NCI-H1048 (cell line): Measurements from ENCODE around the gene ELF3.
"Not testable (repeated sequence)": the region's sequence is repeated elsewhere in the genome, so short reads cannot be mapped to it uniquely, and the experiment has no call there.

ENCODE experiments used
- DNase-seq: peaks from one replicate; lab custom pipeline; 2025; lab: John Stamatoyannopoulos, UW

ELF3 gene

GRCh38 chr1:202034683-202035462 is 24.5 kb downstream of the ELF3 start:
- no peak for DNase-seq

GRCh38 chr1:202036595-202037387 is 26.4 kb downstream of the ELF3 start:
- no peak for DNase-seq

DNA sequence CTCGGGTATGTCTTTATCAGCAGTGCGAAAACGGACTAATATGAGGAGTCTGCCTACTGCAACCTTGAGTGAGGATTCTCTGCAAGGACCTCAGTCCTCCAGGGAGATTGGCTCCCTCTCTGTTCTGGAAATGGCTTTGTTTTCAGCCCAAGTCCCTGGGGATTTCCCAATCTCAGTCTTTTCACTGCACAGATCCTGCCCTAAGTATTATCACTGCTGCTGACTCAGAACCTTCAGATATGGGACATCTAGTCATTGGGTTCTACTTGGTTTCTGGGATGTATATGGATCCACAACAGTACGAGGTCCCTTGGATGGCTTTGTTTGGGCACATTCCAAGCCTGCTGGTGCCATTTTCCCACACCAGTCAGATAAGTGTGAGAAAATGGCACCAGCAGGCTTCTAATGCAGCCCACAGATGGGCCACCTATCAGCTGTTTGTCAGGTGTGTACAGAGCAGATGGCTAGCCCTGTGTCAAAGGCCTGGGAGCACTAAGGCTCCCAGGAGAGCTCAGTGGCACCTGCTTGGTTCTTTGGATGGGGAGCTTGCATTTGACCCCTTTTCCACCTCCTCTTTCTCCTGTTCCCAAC is 27.4 kb downstream of the ELF3 start:
- no peak for DNase-seq

DNA sequence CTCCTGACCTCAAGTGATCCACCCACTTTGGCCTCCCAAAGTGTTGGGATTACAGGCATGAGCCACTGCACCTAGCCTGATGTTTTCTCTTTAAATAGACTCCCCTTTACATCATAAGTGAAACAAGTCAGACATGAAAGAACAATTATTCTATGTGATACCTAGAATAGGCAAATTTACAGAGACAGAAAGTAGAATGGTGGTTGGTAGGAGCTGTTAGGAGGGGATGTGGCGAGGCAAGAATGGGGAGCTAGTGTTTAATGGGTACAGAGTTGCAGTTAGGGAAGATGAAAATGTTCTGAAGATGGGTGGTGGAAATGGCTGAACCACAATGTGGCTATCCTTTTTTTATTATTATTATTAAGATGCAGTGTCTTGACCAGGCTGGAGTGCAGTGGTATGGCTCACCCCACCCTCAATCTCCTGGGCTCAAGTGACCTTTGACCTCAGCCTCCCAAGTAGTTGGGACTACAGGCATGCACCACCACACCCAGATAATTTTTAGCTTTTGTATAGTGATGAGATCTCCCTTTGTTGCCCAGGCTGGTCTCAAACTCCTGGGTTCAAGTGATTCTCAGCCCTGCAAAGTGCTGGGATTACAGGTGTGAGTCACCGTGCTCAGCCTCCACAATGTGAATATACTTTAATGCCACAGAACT is 28.4 kb downstream of the ELF3 start:
- DNase-seq = no peak

DNA sequence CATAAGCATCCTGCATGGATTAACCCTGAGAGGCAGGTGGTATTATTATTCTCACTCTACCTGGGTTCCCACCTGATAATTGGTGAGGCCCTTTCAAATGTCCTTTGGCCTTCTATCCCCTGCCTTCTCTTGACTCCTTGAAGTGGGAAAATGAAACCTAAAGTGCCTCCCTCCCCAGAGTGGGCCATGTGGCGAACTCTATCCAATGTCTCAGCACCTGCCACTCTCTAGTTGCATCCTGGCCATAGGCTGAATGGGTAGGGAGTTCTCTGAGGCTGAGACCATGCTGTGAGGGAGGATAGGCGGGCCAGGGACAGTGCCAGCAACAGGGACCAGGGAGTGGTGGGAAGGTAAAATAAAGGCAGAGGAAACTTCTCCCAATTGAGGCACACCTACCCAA is 35.3 kb downstream of the ELF3 start:
- DNase-seq = no peak

- no peak for DNase-seq
Observed at GRCh38 chr1:202046227-202046626, 35.8 kb downstream of the ELF3 start.

DNA sequence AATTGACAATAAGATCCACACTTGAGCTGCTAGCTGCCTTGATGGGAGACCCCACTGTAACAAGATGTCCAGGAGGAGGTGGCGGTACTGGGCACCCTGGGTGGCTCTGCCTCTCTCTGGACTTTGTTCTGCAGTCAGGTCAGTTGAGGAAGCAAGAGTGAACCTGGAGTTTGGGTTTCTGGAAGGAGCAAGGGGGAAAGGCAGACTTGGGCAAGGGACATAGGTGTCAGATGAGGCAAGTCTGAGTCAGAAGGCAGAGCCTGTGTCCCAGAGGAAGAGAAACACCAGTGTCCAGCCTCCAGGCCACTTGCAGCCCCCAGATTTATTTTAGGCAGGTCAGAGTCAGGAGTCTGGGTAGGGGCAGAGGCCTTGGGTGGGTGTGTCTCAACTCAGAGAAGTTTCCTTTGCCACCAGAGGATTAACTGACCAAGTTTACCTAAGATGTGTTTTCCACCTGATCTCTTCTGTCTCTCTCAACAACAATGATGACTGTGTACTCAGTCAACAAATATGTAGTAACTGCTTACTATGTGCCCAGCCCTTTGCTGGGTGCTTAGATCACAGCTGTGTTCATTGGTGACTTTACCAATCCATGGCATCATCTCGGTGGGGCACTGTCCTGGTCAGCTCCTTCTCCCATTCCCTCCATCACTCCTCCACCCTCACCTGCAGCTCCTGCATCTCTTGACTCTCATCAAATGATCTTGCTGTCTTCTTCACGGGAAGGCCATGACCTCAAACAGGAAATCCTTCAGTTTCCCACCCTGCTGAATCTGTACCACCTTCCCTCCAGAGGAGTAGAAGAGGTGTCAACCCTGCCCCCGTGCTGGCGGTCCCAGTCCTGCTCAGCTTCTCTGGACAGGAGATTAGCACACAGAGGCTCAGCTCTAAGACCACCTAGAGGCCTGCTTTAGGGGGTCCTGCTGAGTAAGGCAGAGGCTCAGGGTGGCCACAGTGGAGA is 36.6 kb downstream of the ELF3 start:
- DNase-seq = no peak

DNA sequence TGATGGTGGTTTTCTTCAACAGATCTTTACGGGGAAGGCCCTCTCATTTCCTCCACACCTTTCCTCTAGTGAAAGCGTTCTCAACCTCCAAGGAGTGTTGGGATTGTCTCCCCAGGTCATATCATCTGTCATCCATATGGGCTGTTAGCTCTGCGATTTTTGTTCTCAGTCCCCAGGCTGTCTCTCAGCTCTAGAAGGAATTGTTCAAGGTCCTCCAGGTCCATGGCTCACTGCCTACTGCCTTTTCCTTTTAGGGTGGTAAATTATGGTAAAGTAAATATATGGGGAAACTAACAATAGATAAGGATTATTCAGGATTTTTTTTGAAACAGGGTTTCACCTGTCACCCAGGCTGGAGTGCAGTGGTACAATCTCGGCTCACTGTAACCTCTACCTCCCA is 37.6 kb downstream of the ELF3 start:
- no peak for DNase-seq

DNA sequence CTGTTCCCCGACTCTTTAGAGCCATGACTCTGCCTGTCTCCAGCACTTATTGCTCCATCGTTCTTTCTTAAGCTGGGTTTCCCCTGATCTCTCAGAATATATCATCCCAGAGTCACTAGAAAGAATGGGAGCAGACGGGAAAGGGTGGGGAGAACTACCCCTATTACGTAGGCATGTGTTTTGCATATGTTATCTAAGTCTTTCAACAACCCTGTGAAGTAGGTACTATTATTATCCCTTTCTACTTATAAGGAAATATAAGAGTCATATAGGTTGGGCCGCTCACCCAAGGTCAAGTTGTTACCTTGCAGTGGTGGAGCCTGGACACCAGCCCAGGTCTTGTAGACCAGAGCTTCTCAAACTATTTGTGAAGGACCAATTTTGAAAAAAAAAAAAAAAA is 38.7 kb downstream of the ELF3 start:
- no peak for DNase-seq

GRCh38 chr1:202054094-202054493 is 43.7 kb downstream of the ELF3 start:
- no peak for DNase-seq

DNA sequence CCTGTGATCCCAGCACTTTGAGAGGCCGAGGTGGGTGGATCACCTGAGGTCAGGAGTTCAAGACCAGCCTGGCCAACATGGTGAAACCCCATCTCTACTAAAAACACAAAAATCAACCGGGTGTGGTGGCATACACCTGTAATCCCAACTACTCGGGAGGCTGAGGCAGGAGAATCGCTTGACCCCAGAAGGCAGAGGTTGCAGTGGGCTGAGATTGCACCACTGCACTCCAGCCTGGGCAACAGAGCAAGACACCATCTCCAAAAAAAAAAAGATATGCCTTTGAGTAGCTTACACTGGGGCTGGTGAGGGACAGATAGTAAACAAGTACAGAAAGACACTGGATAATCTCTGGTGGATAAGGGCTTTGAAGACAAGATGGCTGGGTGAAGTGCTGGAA is 44.3 kb downstream of the ELF3 start:
- not testable (repeated sequence) for DNase-seq

GRCh38 chr1:202056644-202057334 is 46.4 kb downstream of the ELF3 start:
- DNase-seq = no peak

DNA sequence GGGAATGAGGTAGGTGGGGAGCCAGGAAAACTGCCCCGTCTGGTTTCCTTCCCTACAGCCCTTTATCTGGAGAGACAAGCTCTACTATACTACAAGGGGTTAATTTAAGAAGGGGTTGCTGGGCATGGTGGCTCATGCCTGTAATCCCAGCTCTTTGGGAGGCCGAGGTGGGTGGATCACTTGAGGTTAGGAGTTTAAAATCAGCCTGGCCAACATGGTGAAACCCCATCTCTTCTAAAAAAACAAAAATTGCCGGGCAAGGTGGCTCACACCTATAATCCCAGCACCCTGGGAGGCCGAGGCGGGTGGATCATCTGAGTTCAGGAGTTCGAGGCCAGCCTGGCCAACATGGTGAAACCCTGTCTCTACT is 46.9 kb downstream of the ELF3 start:
- not testable (repeated sequence) for DNase-seq

DNA sequence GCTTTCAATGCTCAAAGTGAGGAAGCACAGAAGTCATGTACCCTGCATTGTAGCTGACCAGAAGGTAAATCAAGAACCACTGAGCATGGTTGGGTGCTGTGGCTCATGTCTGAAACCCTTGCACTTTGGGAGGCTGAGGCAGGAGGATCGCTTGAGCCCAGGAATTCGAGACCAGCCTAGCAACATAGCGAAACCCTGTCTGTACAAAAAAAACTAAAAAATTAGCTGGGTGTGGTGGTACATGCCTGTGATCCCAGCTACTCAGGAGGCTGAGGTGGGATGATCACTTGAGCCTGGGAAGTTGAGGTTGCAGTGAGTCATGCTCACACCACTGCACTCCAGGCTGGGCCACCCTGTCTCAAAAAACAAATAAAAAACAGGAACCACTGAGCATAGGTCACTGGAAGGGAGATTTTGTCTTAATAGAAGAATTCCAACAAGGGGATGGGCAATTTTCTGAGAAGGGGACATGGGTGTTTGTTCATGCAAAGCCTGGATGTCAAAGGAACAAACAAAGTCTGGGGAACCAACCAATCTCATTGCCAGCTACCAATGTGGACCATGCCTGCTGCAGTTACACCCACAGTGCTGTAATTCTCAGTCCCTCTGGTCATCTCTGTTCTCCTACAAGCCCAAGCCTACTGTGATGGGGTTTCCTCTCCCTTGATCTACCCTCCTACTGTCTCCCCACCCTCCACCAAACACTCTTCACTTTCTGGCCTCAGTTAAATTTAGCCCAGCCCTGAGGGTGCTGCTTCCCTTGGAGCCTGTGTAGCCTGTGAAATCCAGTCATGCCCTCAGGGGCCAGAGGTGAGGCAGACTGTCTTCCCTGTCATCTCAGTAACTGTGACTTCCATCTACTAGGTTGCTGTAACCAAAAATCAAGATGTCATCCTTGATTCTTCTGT is 47.9 kb downstream of the ELF3 start:
- DNase-seq = no peak

DNA sequence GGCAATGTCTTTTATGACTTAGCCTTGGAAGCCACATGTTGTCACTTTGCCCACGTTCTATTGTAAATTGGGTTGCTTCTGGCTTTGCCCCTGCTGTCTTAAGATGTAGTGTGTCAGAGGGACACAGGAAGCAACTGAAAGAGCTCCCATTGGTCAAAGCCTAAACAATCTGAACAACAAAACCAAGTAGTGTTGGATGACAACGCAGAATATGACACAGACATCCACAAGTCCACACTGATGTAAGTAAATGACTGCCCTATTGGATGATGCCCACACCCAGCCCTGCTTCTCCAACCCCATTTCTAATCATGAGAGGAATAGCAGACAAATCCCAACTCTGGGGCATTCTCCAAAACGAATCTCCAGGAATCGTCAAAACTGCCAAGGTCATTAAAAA is 50.7 kb downstream of the ELF3 start:
- DNase-seq = no peak

- not testable (repeated sequence) for DNase-seq
Observed at GRCh38 chr1:202061787-202062186, 51.4 kb downstream of the ELF3 start.

- DNase-seq = not testable (repeated sequence)
Observed at GRCh38 chr1:202062636-202063035, 52.2 kb downstream of the ELF3 start.

DNA sequence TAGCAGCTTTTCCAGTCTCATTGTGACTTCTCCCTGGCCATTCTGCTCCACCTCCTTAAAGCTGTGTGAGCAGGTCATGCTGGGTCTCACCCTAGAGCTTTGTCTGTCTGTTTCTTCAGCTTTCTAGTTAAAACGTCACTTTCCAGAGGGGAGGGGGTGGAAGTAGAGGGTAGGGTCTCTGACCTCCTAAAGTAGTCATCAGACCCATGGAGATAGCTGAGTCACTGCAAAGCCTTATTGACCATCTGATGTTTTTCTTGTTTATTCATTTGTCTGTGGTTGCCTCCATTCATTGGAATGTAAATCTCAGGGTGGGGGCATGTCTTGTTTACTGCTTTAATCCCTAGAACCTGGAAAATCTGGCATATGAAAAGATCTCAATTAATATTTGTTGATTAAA is 52.7 kb downstream of the ELF3 start:
- DNase-seq = no peak

- not testable (repeated sequence) for DNase-seq
Observed at GRCh38 chr1:202064889-202065312, 54.5 kb downstream of the ELF3 start.
